Choroid plexus epithelial cell (primary cell): ENCODE data around the gene SEMA3F.
A peak's percentile ranks its signal among the peaks of the same experiment; 100 is the strongest.

ENCODE experiments used
- DNase-seq: peaks from one replicate; pipeline ENCODE4 v3.0.0-alpha.2; 2010; ENCODE audit warnings: low read depth
- H3K4me3 ChIP-seq: 2 replicates; pipeline ENCODE4 v1.5.1; 2011; ENCODE audit warnings: low read depth, mild to moderate bottlenecking, control low read depth, low read length, moderate library complexity
- TF ChIP-seq, protein P1 (sequence below): conservative IDR thresholded peaks from 2 replicates; pipeline ENCODE4 v1.5.1; 2011; ENCODE audit warnings: low read depth, mild to moderate bottlenecking, control low read depth, inconsistent platforms, low read length, moderate library complexity

The SEMA3F gene

DNA sequence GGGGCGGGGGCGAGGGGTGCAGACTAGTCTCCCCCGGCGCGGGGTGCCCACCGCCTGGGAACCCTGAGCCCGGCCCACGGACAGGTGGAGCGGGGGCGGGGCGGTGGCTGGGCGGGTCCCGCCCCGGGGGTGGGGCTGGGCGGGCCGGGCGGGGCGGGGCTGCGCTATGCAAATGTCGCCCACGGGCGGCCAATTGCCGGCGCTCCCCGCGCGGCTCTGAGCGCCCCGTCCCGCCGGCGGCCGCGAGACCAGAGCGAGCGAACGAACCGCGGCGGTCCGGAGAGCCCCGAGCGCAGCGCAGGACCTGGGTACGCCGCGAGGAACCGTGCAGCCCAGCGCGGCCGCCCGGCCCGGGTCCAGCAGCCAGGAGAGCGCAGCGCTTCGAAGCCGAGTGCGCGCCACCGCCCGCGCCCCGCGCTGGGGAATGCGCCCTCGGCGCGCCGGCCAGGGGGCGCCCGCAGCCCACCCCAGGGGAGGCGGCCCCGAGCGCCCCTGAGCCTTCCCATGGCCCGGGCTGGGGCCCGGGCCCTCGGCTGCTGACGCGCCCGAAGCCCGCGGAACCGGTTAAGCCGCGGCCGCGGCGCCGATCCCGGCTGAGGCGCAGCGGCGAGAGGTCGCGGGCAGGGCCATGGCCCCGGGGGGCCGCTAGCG, at the start of gene SEMA3F:
Gene SEMA3F (plus strand): TSS at position 485 of the 651 bp plus-strand sequence. CDS start 4,299 bp downstream, outside the sequence.
- TF ChIP-seq, protein P1, sequence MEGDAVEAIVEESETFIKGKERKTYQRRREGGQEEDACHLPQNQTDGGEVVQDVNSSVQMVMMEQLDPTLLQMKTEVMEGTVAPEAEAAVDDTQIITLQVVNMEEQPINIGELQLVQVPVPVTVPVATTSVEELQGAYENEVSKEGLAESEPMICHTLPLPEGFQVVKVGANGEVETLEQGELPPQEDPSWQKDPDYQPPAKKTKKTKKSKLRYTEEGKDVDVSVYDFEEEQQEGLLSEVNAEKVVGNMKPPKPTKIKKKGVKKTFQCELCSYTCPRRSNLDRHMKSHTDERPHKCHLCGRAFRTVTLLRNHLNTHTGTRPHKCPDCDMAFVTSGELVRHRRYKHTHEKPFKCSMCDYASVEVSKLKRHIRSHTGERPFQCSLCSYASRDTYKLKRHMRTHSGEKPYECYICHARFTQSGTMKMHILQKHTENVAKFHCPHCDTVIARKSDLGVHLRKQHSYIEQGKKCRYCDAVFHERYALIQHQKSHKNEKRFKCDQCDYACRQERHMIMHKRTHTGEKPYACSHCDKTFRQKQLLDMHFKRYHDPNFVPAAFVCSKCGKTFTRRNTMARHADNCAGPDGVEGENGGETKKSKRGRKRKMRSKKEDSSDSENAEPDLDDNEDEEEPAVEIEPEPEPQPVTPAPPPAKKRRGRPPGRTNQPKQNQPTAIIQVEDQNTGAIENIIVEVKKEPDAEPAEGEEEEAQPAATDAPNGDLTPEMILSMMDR: no peak
- peak within 1 kb of the TSS; percentile 44 for H3K4me3 ChIP-seq
- DNase-seq: peak; percentile 62

DNA sequence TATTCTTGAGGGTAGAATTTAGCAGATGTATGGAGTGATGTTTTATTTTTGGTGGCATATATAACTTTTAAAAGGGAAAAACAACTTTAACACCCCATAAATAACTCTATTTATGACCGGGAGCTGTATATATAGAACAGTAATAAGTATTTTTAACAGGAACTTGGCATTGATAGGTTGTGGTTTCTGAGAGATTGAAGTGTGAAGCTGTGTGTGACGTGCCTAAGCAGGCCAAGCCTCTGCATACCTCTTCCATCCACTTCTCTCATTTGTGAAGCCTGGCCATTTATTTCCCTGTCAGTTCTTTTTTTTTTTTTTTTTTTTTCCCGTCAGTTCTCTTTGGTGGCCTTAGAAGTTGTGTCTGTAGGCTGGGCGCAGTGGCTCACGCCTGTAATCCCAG, 43.4 kb upstream of the SEMA3F start:
- H3K4me3 ChIP-seq: no peak overlapping the region
- TF ChIP-seq, protein P1: no peak

DNA sequence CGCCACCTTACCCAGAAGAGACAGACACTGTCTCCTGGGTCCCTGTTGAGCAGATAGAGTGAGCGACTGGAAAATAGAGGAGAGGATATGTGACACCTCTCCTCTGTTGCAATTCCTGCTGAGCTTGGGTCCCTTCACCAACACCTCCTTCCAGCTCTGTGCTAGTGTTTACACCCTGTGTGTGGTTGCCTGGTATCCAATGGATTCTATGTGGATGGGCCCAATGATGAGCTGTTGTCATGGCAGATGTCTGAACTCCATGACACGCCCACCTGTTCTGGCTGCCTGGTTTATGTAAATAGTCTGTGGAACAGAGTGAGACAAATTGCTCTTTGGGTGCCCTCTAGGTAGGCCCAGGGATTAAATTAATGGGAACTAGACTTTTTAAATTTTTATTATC, 42.7 kb upstream of the SEMA3F start:
- TF ChIP-seq, protein P1: no peak
- H3K4me3 ChIP-seq: no peak overlapping the region
- DNase-seq: no peak

More for the DNA sequence above, 43.4 kb upstream of the SEMA3F start:
- no peak for DNase-seq

DNA sequence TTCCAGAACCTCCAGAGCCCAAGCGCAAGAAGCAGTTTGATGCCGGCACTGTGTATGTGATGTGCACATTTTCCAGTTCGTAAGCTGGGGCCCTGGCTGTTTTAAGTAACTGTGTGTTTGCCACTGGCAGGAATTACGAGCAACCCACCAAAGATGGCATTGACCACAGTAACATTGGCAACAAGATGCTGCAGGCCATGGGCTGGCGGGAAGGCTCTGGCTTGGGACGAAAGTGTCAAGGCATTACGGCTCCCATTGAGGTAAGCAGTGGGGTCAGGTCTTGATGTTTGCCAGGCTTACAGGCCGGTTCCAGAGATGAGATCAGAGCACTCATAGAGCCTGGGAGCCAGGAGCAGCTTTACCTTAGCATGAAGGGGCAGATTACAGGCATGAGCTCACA, 38.0 kb upstream of the SEMA3F start:
- DNase-seq: no peak
- TF ChIP-seq, protein P1: no peak
- H3K4me3 ChIP-seq: no peak overlapping the region

DNA sequence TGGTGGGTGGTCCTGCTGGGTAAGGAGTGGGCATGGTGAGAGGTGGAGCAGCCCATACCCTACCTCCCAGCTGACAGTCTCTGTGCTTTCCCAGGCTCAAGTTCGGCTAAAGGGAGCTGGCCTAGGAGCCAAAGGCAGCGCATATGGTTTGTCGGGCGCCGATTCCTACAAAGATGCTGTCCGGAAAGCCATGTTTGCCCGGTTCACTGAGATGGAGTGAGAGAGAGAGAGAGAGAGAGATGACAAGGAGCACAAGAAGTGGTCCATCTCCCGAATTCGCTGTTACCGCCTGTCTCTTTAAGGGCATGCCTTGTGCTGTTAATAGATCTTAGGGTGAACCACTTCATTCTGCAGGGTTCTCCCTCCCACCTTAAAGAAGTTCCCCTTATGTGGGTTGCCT, 36.9 kb upstream of the SEMA3F start:
- DNase-seq: no peak

DNA sequence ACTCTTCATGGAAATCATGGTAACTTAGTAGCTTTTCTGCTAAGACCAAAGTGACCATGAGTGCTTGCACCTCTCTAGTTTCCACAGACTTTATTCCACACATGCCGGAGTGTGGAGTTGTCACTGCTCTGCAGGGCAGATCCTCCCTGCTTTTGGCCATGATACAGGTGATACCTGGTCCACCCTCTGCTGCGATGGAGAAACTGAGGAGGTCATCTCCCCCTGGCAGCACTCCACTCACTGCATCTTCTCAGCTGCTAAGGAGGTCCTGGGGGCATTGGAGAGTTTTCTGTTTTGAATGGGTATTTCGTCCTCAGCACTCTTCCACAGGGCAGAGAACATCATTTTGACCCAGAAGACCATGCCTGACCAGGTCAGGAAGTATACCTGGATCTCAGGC, 35.3 kb upstream of the SEMA3F start:
- no peak overlapping the region for H3K4me3 ChIP-seq
- DNase-seq: no peak
- TF ChIP-seq, protein P1: no peak

More for the DNA sequence above, 36.9 kb upstream of the SEMA3F start:
- TF ChIP-seq, protein P1: no peak
- no peak overlapping the region for H3K4me3 ChIP-seq
